K562 (cell line): Measurements from ENCODE around the gene FHDC1. TPM values are rescaled to one million over a fixed set of nuclear protein-coding genes. Genes with fewer than 3 reads are reported as not detected.

ENCODE experiments used
- ATAC-seq: fragments of 200-7000 bp; cut with Tn5 transposase; 3 replicates; pipeline ENCODE4 v1.9.1; 2020; ENCODE audit warnings: moderate library complexity
- BruUV-seq: library from RNA; stranded (reverse); fragments of 400-500 nt; replicated peaks from 2 replicates; lab custom pipeline; 2021; lab: Mats Ljungman, UMichigan
- CTCF ChIA-PET: fragments of 300-600 bp; formaldehyde crosslinking; extraction: SDS; loops from one replicate; lab custom pipeline; 2021; ENCODE audit warnings: low intra/inter-chr PET ratio; lab: Yijun Ruan, JAX
- POLR2A ChIA-PET: fragments of 300-600, 350-650 bp; sonication (Branson Sonifier 250); formaldehyde crosslinking; extraction: SDS; loops from one replicate; lab custom pipeline; 2021; ENCODE audit warnings: antibody characterized with exemption, inconsistent platforms; lab: Yijun Ruan, JAX
- DNase-seq, 4 experiments: peaks; one replicate each; pipeline versions ENCODE4 v3.0.0 to v3.0.0-alpha.2; 2011 to 2018; ENCODE audit warnings: low spot score in 3 of 4, mixed read lengths in 3 of 4; ENCODE audit errors: extremely low read depth in 1 of 4
- FAIRE-seq: peaks from 2 replicates; lab custom pipeline; 2011; peaks lifted over from hg19 to GRCh38; lab: Jason Lieb, UNC
- H2AFZ ChIP-seq: 2 replicates; pipeline ENCODE4 v1.6.0; 2011; ENCODE audit warnings: low read depth, low read length, control low read depth, inconsistent platforms
- H3K27ac ChIP-seq: fragments of 200-600 bp; 3 replicates; pipeline ENCODE4 v1.8.0; 2011; ENCODE audit warnings: low read depth, mild to moderate bottlenecking, control low read depth, inconsistent platforms, low read length, moderate library complexity, mixed read lengths; ENCODE audit errors: extremely low read depth
- H3K27me3 ChIP-seq, 2 experiments: fragments of 300-600 bp in 1 of 2; 2 replicates in 1 of 2; 3 replicates in 1 of 2; pipeline versions ENCODE4 v1.6.0 to v1.8.0; 2011; ENCODE audit warnings: inconsistent platforms in 2 of 2, low read length in 2 of 2, mild to moderate bottlenecking in 1 of 2, mixed read lengths in 1 of 2, moderate library complexity in 1 of 2; ENCODE audit not compliant: control insufficient read depth in 2 of 2, insufficient read depth in 2 of 2
- H3K36me3 ChIP-seq: fragments of 300-600 bp; 3 replicates; pipeline ENCODE4 v1.8.0; 2011; ENCODE audit warnings: mild to moderate bottlenecking, low read length, inconsistent platforms; ENCODE audit not compliant: control insufficient read depth, insufficient read depth
- H3K4me1 ChIP-seq, 2 experiments: fragments of 200-600 bp in 1 of 2; replicated peaks in 1 of 2; 2 replicates in 1 of 2; 3 replicates in 1 of 2; pipeline versions ENCODE4 v1.5.1 to v1.8.0; 2011; ENCODE audit warnings: inconsistent platforms in 2 of 2, low read length in 2 of 2, mild to moderate bottlenecking in 1 of 2, mixed read lengths in 1 of 2, moderate library complexity in 1 of 2; ENCODE audit not compliant: control insufficient read depth in 2 of 2, insufficient read depth in 2 of 2
- H3K4me2 ChIP-seq: 2 replicates; pipeline ENCODE4 v1.6.1; 2011; ENCODE audit warnings: low read length, control low read depth, inconsistent platforms, mixed read lengths; ENCODE audit not compliant: insufficient read depth
- H3K4me3 ChIP-seq: fragments of 200-600 bp; sonication (generic), shearing (Covaris generic); 2 replicates; pipeline ENCODE4 v1.5.1; 2016; ENCODE audit warnings: control low read depth, inconsistent platforms
- H3K79me2 ChIP-seq: fragments of 200-600 bp; 3 replicates; pipeline ENCODE4 v1.8.0; 2011; ENCODE audit warnings: low read length, inconsistent platforms; ENCODE audit not compliant: control insufficient read depth, insufficient read depth
- H3K9ac ChIP-seq, 2 experiments: 2 replicates each; pipeline versions ENCODE4 v1.6.0 to v1.6.1; 2011; ENCODE audit warnings: low read depth in 2 of 2, low read length in 2 of 2, control low read depth in 1 of 2, inconsistent platforms in 1 of 2, mild to moderate bottlenecking in 1 of 2, mixed read lengths in 1 of 2; ENCODE audit not compliant: insufficient read depth in 1 of 2
- H3K9me1 ChIP-seq: one replicate; pipeline ENCODE4 v1.6.0; 2011; ENCODE audit warnings: inconsistent platforms, mild to moderate bottlenecking, low read length, moderate library complexity; ENCODE audit not compliant: control insufficient read depth, insufficient read depth
- H3K9me3 ChIP-seq: replicated peaks from 2 replicates; pipeline ENCODE4 v1.5.1; 2011; ENCODE audit warnings: low read depth, low read length, inconsistent platforms; ENCODE audit not compliant: control insufficient read depth, insufficient read depth
- H4K20me1 ChIP-seq: replicated peaks from 2 replicates; pipeline ENCODE4 v1.6.1; 2011; ENCODE audit warnings: low read length, inconsistent platforms, mixed read lengths; ENCODE audit not compliant: control insufficient read depth, insufficient read depth
- IRF2 ChIP-seq: sonication (generic); formaldehyde crosslinking; IDR thresholded peaks from 2 replicates; pipeline ENCODE4 v1.8.1; 2022; ENCODE audit warnings: mild to moderate bottlenecking, missing genetic modification reagents
- ZBTB7A ChIP-seq: IDR thresholded peaks from 2 replicates; pipeline ENCODE4 v1.6.1; 2011; ENCODE audit warnings: low read depth, mild to moderate bottlenecking, low read length, moderate library complexity, borderline replicate concordance; ENCODE audit not compliant: control insufficient read depth
- ZNF707 ChIP-seq: fragments of 250-450 bp; sonication (Bioruptor Pico); conservative IDR thresholded peaks from 2 replicates; pipeline ENCODE4 v1.8.0; 2022; ENCODE audit warnings: inconsistent platforms, mild to moderate bottlenecking, moderate library complexity
- WGBS: fragments of 100-300 bp; shearing (Covaris generic); methylation state at CpG from one replicate; pipeline ENCODE4 v1.1.6; 2016; ENCODE audit warnings: low coverage, mixed read lengths; ENCODE audit not compliant: insufficient coverage; ENCODE audit errors: missing lambda C conversion rate; 5-methylcytosine and 5-hydroxymethylcytosine counted together
- in situ Hi-C: fragments of 300-500 bp; cut with MboI; formaldehyde crosslinking; loops from 4 replicates; pipeline ENCODE4 v1.15.0; 2018; ENCODE audit warnings: inconsistent platforms, mixed read lengths
- intact Hi-C: fragments of 100-400 bp; cut with micrococcal nuclease; formaldehyde crosslinking; loops from 2 replicates; pipeline ENCODE4 v1.14.2; 2022
- polyA plus RNA-seq, 8 experiments: library from polyadenylated mRNA; depleted of rRNA in 4 of 8; stranded (reverse) in 5 of 8; unstranded in 3 of 8; fragments of >200 nt; fragmentation: Nextera tagmentation in 2 of 8; fragmentation: Illumina TruSeq in 1 of 8; extraction: Ambion mirVana in 2 of 8; extraction: Trizol in 1 of 8; gene quantifications; 2 replicates each; pipeline versions ENCODE4 v1.2.1 to v1.2.3, GENCODE V29; 2011 to 2014; ENCODE audit warnings: inconsistent platforms in 1 of 8, missing spikeins in 1 of 8
- total RNA-seq, 7 experiments: library from RNA; depleted of rRNA in 6 of 7; stranded (reverse); fragments of >200 nt in 6 of 7; fragmentation: Illumina TruSeq in 2 of 7; extraction: Trizol in 2 of 7; gene quantifications; 2 replicates each; pipeline versions ENCODE4 v1.2.1 to v1.2.3, GENCODE V29; 2011 to 2021; ENCODE audit warnings: low replicate concordance in 1 of 7
- TF ChIP-seq, protein P1 (sequence below): fragments of 450-650 bp; IDR thresholded peaks from 2 replicates; pipeline ENCODE4 v1.6.1; 2017; ENCODE audit warnings: antibody characterized with exemption

FHDC1 gene
- total and polyA plus RNA-seq, 9 of the 15 experiments (the other 6 are each of a cell fraction or from before 2014, with no cell fraction given) = 0.01 to 0.43 (median 0.07) TPM

DNA sequence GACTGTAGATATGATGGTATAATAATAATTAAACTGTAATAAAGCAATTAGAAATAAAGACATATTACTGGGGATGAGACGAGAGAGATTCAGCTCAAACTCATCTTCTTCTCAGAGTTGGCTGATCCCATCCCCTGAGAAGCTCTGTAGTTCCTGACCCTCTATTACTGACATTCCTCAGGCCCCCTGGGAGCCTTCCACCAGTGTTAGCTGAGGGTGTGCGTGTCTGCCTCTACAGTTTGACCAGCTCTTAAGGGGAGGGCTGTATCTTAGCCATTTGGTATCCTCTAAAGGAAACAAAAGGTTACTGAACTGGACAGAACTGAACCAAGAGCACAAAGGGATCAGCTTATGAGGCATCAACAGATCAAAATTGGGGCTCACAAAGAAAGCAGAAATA lies 11.2 kb downstream of the FHDC1 start:
- Histone ChIP-seq H3K36me3 (no peaks in the 10 kb centered on the region), H3K27ac (no peak overlapping the region), H3K79me2 (no peaks in the 10 kb centered on the region), H3K4me2 (no peak overlapping the region), H3K4me1 (peaks cover 0 to 3% of the 10 kb centered on the region in 2 experiments; a peak in 2 of 5 replicates), H3K4me3 (no peak overlapping the region), H2AFZ (no peak overlapping the region), H3K9ac (no peak overlapping the region), H3K27me3 (peaks cover 7 to 19% of the 10 kb centered on the region in 2 experiments), H3K9me3 (no peaks in the 10 kb centered on the region), H3K9me1 (no peaks in the 10 kb centered on the region), H4K20me1 (peaks cover 4% of the 10 kb centered on the region; the same call in 1 of the 2 replicates)
- TF ChIP-seq, protein P1, sequence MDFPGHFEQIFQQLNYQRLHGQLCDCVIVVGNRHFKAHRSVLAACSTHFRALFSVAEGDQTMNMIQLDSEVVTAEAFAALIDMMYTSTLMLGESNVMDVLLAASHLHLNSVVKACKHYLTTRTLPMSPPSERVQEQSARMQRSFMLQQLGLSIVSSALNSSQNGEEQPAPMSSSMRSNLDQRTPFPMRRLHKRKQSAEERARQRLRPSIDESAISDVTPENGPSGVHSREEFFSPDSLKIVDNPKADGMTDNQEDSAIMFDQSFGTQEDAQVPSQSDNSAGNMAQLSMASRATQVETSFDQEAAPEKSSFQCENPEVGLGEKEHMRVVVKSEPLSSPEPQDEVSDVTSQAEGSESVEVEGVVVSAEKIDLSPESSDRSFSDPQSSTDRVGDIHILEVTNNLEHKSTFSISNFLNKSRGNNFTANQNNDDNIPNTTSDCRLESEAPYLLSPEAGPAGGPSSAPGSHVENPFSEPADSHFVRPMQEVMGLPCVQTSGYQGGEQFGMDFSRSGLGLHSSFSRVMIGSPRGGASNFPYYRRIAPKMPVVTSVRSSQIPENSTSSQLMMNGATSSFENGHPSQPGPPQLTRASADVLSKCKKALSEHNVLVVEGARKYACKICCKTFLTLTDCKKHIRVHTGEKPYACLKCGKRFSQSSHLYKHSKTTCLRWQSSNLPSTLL = no peak
- no peak for TF ChIP-seq IRF2
- TF ChIP-seq ZNF707 = no peak
- no peak for TF ChIP-seq ZBTB7A
- CTCF ChIA-PET = no interaction called here
- no TSS peak for BruUV-seq
- 12% methylated on average over 2 of the region's 2 CpGs for WGBS
- no peak for DNase-seq
- FAIRE-seq = no peak
- in situ Hi-C loops (no loop called here), intact Hi-C loops (no loop called here)
- no peak for ATAC-seq
- POLR2A ChIA-PET = interaction anchor here (1.1 to 1.2 kb wide), 2 partner anchors 9 kb away, joined by 3 read pairs; no protein-coding TSS in a partner anchor
